Measurements from ENCODE around the gene ADCY4.

DNA sequence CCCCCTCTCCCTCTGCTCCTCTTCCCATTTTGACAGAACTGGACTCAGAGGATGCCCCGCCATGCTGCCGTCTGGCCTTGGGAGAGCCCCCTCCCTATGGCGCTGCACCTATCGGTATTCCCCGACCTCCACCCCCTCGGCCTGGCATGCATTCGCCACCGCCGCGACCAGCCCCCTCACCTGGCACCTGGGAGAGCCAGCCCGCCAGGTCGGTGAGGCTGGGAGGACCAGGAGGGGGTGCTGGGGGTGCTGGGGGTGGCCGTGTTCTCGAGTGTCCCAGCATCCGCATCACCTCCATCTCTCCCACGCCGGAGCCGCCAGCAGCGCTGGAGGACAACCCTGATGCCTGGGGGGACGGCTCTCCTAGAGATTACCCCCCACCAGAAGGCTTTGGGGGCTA lies 34.6 kb upstream of the ADCY4 start:
- no peak for TF ChIP-seq CTCF (IDR thresholded peaks at IDR 0.05; ENCODE audit: insufficient read depth, low read length, poor library complexity, severe bottlenecking)
- no peak for TF ChIP-seq EZH2phosphoT487 (conservative IDR thresholded peaks at IDR 0.05; ENCODE audit: low read length)
